ENCODE data around the gene CCM2.

CCM2 gene

GRCh38 chr7:45118292-45118691 lies 118.3 kb downstream of the CCM2 start:
- H3K9me3 Mint-ChIP-seq: no peaks in the 10 kb centered on the region
- no peak overlapping the region for H3K4me3 Mint-ChIP-seq
- peaks cover 22% of the 10 kb centered on the region for H3K27me3 Mint-ChIP-seq (ENCODE audit: low read depth)
- H3K36me3 Mint-ChIP-seq (ENCODE audit: low read depth): no peaks in the 10 kb centered on the region
- peaks cover 14% of the 10 kb centered on the region for H3K4me1 Mint-ChIP-seq (ENCODE audit: low read depth)
- H3K27ac Mint-ChIP-seq: no peak overlapping the region

GRCh38 chr7:45118889-45119331 lies 118.9 kb downstream of the CCM2 start:
- H3K4me3 Mint-ChIP-seq: no peak overlapping the region
- H3K27ac Mint-ChIP-seq: no peak overlapping the region
- peaks cover 20% of the 10 kb centered on the region for H3K27me3 Mint-ChIP-seq (ENCODE audit: low read depth)

GRCh38 chr7:45119550-45119949 lies 119.5 kb downstream of the CCM2 start:
- Mint-ChIP-seq H3K27ac (no peak overlapping the region), H3K27me3 (ENCODE audit: low read depth) (peaks cover 14% of the 10 kb centered on the region), H3K36me3 (ENCODE audit: low read depth) (no peaks in the 10 kb centered on the region), H3K4me3 (no peak overlapping the region), H3K9me3 (no peaks in the 10 kb centered on the region), H3K4me1 (ENCODE audit: low read depth) (peaks cover 18% of the 10 kb centered on the region)

More at GRCh38 chr7:45118889-45119331, 118.9 kb downstream of the CCM2 start:
- H3K36me3 Mint-ChIP-seq (ENCODE audit: low read depth): no peaks in the 10 kb centered on the region
- H3K4me1 Mint-ChIP-seq (ENCODE audit: low read depth): peaks cover 20% of the 10 kb centered on the region
- no peaks in the 10 kb centered on the region for H3K9me3 Mint-ChIP-seq

- peak overlapping the region; percentile 87 for H3K27ac Mint-ChIP-seq
- no peaks in the 10 kb centered on the region for H3K27me3 Mint-ChIP-seq (ENCODE audit: low read depth)
- H3K9me3 Mint-ChIP-seq: no peaks in the 10 kb centered on the region
- peak overlapping the region; percentile 42 for H3K4me3 Mint-ChIP-seq
- H3K4me1 Mint-ChIP-seq (ENCODE audit: low read depth): peaks cover 18% of the 10 kb centered on the region
- H3K36me3 Mint-ChIP-seq (ENCODE audit: low read depth): no peaks in the 10 kb centered on the region
Observed at GRCh38 chr7:45122975-45123860, 123.2 kb downstream of the CCM2 start.

GRCh38 chr7:45123913-45124710 lies 124.1 kb downstream of the CCM2 start:
- H3K4me1 Mint-ChIP-seq (ENCODE audit: low read depth): peaks cover 15% of the 10 kb centered on the region
- peak overlapping the region; percentile 87 for H3K27ac Mint-ChIP-seq
- no peaks in the 10 kb centered on the region for H3K27me3 Mint-ChIP-seq (ENCODE audit: low read depth)
- no peak overlapping the region for H3K4me3 Mint-ChIP-seq
- no peaks in the 10 kb centered on the region for H3K9me3 Mint-ChIP-seq
- no peaks in the 10 kb centered on the region for H3K36me3 Mint-ChIP-seq (ENCODE audit: low read depth)

GRCh38 chr7:45125193-45125904 lies 125.3 kb downstream of the CCM2 start:
- Mint-ChIP-seq H3K36me3 (ENCODE audit: low read depth) (no peaks in the 10 kb centered on the region), H3K27ac (no peak overlapping the region), H3K27me3 (ENCODE audit: low read depth) (no peaks in the 10 kb centered on the region), H3K4me1 (ENCODE audit: low read depth) (peaks cover 15% of the 10 kb centered on the region), H3K9me3 (no peaks in the 10 kb centered on the region), H3K4me3 (no peak overlapping the region)
